Bronchial epithelial cell (primary cell): ENCODE measurements around the gene MYO1B. TPM values are rescaled to one million over a fixed set of nuclear protein-coding genes. Genes with fewer than 3 reads are reported as not detected.

ENCODE experiments used
- DNase-seq: peaks from one replicate; pipeline ENCODE4 v3.0.0-alpha.2; 2010; ENCODE audit warnings: low read depth
- FAIRE-seq: peaks from 2 replicates; lab custom pipeline; 2011; peaks lifted over from hg19 to GRCh38; lab: Jason Lieb, UNC
- H3K27me3 ChIP-seq: 2 replicates; pipeline ENCODE4 v1.5.1; 2011; ENCODE audit warnings: low read length; ENCODE audit not compliant: control insufficient read depth, insufficient read depth
- H3K36me3 ChIP-seq: 2 replicates; pipeline ENCODE4 v1.5.1; 2011; ENCODE audit warnings: low read length; ENCODE audit not compliant: control insufficient read depth, insufficient read depth
- H3K4me3 ChIP-seq: 2 replicates; pipeline ENCODE4 v1.5.1; 2011; ENCODE audit warnings: mild to moderate bottlenecking, low read depth, low read length, control low read depth
- total RNA-seq: library from RNA; depleted of rRNA; stranded (reverse); fragments of >200 nt; gene quantifications from 2 replicates; pipeline ENCODE4 v1.2.1, GENCODE V29; 2014
- TF ChIP-seq, protein P1 (sequence below): IDR thresholded peaks from 2 replicates; pipeline ENCODE4 v1.5.1; 2011; ENCODE audit warnings: mild to moderate bottlenecking, moderate library complexity, low read length, control low read depth, inconsistent platforms; ENCODE audit not compliant: insufficient read depth, severe bottlenecking

Gene MYO1B
- total RNA-seq: 247 and 311 TPM in 2 replicates

DNA sequence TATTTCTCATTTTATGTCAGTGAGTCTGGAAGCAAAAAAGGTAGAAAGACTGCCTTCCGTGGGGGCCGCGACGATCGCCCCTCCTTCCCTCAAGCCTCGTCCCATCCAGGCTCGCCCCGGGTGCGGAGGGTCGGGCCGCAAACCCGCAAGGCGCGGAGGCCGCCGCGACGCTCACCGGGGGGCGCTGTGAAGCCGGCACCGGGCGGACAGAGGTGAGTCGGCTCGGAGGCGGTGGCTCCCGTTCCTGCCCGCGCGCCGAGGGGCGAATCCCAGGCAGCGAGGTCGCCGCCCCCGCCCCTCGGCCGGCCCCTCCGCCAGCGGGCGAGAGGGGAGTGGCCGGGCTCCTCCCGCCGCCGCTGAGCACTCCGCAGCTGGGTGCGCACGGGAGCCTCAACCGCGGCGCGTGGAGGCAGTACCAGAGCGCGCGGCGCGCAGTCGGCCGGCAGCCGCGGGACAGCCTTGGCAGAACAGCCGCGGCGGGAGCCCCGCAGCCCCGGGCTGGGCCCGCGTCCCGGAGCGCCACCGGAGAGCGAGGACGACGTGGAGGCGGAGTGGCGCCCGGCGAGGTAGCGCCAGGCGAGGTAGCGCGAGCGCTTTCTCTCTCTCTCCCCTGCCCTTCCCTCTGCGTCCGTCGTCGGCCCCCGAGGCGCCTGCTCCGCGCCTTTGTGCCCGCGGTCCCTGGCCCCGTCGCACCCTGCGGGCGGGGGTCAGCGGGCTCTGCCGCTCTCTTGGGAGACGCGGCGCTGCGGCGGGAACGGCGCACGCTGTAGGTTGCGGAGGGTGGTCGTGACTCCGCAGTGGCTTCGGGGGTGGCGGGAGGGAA is at the start of gene MYO1B:
Gene MYO1B (plus strand): TSS at position 359 of the 823 bp plus-strand sequence. CDS start 31,492 bp downstream, outside the sequence.
- DNase-seq (peak; percentile 74), FAIRE-seq (no peak)
- no peaks in the 10 kb centered on the region for H3K36me3 ChIP-seq
- no peaks in the 10 kb centered on the region for H3K27me3 ChIP-seq
- TF ChIP-seq, protein P1, sequence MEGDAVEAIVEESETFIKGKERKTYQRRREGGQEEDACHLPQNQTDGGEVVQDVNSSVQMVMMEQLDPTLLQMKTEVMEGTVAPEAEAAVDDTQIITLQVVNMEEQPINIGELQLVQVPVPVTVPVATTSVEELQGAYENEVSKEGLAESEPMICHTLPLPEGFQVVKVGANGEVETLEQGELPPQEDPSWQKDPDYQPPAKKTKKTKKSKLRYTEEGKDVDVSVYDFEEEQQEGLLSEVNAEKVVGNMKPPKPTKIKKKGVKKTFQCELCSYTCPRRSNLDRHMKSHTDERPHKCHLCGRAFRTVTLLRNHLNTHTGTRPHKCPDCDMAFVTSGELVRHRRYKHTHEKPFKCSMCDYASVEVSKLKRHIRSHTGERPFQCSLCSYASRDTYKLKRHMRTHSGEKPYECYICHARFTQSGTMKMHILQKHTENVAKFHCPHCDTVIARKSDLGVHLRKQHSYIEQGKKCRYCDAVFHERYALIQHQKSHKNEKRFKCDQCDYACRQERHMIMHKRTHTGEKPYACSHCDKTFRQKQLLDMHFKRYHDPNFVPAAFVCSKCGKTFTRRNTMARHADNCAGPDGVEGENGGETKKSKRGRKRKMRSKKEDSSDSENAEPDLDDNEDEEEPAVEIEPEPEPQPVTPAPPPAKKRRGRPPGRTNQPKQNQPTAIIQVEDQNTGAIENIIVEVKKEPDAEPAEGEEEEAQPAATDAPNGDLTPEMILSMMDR: peak; percentile 70
- H3K4me3 ChIP-seq: peak within 1 kb of the TSS; percentile 89

DNA sequence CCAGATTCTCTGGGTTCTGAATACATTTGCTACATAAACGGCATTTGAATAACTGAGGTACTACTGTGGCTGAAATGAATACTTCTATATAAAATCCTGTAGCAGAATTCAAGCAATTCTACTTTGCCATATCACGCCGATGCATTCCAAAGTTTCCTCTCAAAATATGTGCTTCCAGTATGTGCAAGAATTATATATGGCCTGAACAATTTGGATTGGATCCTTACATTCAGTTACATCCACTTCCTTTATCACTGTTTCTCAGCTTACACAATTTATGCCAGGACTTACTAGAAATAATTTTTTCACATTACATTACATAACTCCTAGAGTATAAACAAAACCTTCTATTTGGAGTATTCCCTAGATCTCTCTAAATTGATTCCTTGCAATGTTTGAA is 48.1 kb upstream of the MYO1B start:
- Histone ChIP-seq H3K4me3 (no peak overlapping the region), H3K27me3 (no peaks in the 10 kb centered on the region), H3K36me3 (no peaks in the 10 kb centered on the region)
- TF ChIP-seq, protein P1: no peak
- FAIRE-seq (no peak), DNase-seq (no peak)

DNA sequence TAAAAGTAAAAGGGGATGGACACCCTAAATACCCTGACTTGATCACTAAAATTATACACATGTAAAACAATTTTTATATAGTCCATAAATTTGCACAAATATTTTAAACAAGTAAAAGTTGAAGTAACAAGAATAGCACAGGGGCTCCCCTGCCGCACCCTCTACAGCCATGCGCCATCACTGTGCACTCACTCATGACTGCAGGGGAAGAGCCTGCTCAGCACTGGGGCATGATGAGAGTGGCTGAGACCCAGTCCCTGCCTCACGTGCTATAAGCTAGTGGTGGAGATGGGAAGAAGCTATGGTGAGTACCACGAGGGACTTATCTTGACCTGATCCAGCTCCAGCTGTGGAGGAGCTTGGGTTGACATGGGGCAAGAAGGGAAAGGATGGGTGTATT is 46.9 kb upstream of the MYO1B start:
- TF ChIP-seq, protein P1: no peak
- DNase-seq (no peak), FAIRE-seq (no peak)
- no peaks in the 10 kb centered on the region for H3K27me3 ChIP-seq
- no peaks in the 10 kb centered on the region for H3K36me3 ChIP-seq
- H3K4me3 ChIP-seq: no peak overlapping the region

DNA sequence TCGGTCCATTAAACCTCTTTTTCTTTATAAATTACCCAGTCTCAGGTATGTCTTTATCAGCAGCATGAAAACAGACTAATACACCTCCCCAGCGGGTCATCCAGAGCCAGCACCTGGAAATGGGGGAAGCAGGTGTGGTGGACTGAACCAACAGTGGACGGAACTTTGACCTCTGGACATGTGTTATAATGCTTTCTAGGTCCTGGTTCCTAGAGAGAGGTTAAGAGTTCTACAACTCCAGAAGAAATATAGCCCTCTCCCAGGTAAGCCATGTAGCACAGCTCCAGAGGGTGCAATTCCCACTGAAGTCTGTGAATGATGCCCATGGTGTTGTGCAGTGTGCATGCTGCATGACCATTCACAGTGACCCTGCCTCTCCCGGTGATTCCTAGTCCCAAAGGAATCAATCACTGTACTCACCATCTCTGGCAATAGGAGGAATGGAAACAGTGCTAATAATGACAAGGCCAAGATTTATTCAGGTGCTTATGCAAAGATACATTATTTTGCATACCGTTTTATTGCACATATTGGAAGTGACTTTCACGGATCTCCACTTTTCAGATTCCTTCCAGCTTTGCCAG is 45.2 kb upstream of the MYO1B start:
- no peak for FAIRE-seq

DNA sequence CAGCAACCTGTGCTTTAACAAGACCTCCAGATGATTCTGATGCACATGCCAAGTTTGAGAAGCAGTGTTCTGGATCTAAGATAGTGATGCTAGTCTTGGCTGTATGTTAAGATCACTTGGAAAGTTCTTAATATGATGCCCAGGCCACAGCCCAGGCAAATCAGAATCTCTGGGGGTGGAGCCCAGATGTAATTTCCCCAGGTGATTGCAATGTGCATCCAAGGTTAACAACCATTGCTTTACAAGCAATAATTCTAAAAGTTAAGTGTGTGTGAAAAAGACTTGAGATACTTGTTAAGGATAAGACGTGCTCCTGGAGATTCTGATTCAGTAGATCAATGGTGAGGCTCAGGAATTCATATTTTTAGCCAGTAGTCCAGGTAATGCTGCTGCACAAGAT is 44.3 kb upstream of the MYO1B start:
- H3K27me3 ChIP-seq: no peaks in the 10 kb centered on the region
- H3K36me3 ChIP-seq: no peaks in the 10 kb centered on the region
- FAIRE-seq (no peak), DNase-seq (no peak)
- TF ChIP-seq, protein P1: no peak
- H3K4me3 ChIP-seq: no peak overlapping the region

More for the DNA sequence above, 45.2 kb upstream of the MYO1B start:
- Histone ChIP-seq H3K4me3 (no peak overlapping the region), H3K36me3 (no peaks in the 10 kb centered on the region), H3K27me3 (no peaks in the 10 kb centered on the region)
- no peak for DNase-seq
- TF ChIP-seq, protein P1: no peak
